ENCODE data around the gene ACAA2.

The ACAA2 gene

GRCh38 chr18:49764032-49764431 lies 49.3 kb downstream of the ACAA2 start:
- DNase-seq: no peak

DNA sequence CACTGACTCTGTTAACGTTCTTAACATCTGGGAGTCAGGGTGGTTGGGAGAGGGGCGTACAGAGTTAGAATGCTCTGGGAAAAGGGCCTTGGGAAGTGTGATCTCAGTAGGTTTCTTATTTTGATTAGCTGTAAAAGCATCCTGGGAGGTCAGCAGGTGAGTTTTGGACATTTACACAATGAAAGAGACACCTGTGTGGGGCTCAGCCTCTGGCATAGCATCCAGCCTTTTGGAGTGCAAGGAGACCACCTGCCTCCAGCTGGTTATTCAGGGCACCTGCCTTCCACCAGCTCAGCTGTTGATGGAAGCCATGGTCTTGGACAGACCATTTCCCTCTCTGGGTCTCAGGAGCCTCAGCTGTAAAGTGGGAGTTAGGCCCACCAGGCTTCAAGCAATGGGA lies 49.7 kb downstream of the ACAA2 start:
- no peak for DNase-seq

DNA sequence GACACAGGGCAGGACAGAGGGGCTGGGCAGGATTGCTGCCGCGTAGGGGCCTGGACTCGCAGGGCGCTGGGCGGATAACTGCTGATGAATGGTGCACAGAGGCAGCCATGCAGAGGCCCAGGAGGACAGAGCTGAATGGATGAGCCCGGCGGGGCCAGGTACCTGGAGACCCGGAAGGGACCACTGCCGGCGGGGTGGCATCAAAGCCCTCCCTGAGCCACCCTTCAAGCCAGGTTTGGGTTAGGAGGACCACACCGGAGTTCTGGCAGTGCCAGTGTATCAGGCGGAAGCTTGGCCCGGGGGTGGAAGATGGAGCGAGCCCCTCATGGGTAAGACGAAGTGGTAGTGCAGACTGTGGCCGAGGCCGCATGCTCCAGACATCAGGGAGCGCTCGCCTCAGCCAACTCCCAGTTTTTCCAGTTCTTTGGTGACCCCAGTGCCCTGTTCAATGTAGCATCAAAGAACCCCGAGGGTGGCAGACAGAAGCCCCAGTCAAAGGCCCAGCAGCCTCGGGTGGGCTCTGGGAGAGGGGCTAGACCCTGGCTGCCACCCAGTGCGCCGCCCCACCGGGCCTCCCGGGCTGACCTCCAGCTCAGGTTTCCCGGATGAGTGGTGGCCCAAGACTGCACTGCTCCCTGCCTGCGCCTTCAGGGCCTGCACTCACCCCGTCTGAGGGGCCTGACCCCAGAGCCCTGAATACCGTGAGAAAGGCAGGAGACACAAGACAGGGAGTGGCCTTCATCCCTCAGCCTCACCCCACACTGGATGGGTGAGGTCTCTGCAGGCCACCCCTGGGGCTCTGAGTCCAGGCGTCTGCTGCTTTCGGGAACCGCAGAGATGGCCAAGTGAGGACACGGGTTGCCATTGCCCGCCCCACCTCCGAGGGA lies 50.9 kb downstream of the ACAA2 start:
- DNase-seq: no peak

DNA sequence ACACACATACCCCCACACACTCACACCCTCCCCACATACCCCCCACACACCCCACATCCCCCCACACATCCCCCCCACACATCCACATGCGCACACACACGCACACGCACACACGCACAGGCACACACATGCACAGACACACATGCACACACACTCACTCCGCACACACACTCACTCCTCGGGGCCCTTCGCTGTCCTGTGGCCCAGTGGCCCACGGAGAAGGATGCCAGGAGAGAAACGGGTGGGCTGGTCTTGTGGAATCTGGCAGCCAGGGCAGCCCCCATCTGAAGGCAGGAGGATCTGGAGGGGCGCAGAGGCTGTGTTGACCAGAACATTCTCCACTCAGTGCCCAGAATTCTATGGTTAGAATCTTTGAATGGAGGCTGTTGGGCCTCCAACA lies 51.6 kb downstream of the ACAA2 start:
- no peak for DNase-seq

GRCh38 chr18:49758263-49758610 lies 55.1 kb downstream of the ACAA2 start:
- DNase-seq: no peak

DNA sequence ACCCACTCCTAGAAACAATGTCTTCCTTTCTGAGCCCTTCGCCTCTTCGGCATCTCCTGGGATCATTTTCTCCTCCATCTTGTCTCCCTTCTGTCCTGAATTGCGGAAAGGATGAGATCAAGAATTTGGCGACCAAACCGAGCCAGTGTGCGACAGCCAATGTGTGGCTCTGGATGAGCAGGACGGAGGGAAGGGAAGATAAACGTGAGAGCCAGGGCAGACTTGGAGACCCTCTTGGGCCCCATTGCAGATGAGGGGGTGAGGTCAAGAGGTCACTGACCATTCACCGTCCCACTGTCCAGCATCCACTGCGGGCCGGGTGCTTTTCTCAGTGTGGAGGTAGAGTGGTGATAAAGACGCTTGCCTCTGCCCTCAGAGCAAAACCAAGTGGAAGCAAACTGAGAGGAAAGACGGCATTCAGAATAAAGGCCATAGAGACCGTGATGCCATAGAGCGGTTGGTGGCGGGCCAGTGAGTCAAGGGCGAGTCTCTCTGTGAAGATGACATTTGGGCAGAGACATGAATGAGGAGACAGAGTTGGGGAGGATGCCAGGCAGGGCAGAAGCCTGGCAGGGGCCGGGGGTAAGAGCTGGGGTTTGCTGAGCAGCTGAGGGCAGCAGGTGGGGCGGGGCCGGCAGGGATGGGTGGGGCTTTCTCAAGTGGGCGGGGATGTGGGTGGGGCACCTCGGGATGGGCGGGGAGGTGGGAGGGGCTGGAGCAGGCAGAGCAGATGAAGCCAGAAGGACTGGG lies 55.6 kb downstream of the ACAA2 start:
- peak in 1 of 2 experiments; percentile 25 for DNase-seq

- no peak for DNase-seq
Measured at GRCh38 chr18:49756671-49757362, 56.5 kb downstream of the ACAA2 start.

DNA sequence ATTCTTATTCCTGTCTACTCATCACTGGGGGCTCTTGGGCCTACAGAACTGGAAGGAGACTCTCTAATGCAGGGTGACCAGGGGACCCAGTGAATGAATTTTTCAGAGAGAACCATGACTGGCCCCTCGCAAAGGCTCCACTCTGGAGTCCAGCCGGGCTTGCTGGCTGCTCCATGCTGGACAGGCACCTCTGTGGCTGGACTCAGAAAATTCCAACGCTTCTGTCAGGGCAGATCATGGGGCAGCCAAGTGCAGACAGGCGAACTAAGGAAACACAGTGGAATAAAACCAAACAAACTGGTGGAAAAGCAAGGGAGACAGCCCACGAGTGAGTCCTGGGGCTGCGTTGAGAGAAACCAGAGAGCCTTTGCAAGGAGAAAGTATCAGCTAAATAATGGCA lies 57.2 kb downstream of the ACAA2 start:
- no peak for DNase-seq

DNA sequence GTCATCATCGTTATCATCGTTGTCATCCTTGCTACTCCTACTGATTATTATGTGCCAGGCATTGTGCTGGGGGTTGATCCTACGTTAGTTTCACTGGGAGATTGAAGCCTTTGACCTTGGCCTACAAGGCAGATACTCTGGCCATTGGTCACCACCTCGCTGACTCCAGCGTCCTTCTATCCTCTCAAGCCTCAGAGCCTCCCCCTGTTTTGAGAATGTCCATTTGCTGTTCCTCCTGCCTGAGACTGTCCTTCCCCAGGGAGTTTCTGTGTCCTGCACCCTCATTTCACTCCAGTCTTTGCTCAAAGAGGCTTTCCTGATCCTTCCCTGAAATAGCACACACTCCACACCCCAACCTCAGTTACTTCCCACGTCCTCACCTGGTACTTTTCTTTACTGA lies 57.8 kb downstream of the ACAA2 start:
- DNase-seq: no peak

GRCh38 chr18:49754866-49755265 lies 58.5 kb downstream of the ACAA2 start:
- DNase-seq: no peak

DNA sequence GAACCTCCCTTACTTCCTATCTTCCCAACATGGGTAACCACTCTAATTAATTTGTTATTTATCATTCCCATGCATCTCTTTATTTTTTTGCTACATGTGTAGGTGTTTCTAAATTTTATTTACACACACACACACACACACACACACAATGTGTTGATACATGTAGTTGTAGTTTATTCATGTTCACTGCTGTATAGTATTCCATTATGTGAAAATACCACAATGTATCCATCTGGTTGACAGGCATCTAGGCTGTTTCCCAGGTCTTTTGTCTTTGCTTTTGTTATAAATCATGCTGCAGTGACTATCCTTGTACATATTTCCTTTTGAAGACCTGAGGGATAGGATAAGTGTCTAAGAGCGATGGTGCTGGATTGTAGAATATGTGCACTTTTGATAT lies 59.7 kb downstream of the ACAA2 start:
- DNase-seq: no peak

DNA sequence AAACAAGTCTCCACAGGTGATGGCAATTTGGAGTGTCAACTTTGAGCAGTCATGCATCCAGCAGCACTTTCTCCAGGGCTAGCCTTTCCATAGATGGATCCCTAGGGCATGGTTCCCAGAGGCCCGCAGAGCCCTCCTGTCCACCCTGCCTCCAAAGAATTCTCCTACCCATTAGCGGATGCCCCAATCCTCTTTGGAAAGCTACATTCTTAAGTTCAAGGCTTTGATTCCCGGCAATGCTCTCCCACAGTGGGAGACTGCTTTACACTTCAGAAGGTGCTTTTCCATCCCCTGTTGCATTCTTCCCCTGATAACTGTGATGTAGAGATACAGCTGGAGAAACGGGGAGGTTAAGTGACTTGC lies 61.3 kb downstream of the ACAA2 start:
- no peak for DNase-seq

- no peak for DNase-seq
Measured at GRCh38 chr18:49751427-49752094, 61.8 kb downstream of the ACAA2 start.

- DNase-seq: no peak
Measured at GRCh38 chr18:49749563-49749962, 63.8 kb downstream of the ACAA2 start.

DNA sequence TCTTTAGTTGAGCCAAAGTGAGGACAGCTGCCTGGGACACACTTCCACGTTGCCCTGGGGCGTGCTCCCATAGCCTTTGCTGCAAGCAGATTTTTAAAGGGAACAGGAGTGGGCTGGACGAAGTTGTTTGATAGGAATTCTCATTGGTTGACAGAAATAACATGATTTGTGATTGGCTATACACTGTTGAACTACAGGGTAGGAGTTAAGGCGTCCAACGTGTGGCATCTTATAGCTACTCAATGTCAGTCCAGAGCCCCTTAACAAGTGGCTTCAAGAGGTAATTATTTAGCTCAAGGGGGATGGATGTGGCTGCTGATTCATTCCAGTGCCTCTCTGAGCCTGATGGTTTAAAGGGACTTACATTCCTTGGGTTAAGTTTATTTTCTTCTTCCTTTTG lies 65.5 kb downstream of the ACAA2 start:
- no peak for DNase-seq

DNA sequence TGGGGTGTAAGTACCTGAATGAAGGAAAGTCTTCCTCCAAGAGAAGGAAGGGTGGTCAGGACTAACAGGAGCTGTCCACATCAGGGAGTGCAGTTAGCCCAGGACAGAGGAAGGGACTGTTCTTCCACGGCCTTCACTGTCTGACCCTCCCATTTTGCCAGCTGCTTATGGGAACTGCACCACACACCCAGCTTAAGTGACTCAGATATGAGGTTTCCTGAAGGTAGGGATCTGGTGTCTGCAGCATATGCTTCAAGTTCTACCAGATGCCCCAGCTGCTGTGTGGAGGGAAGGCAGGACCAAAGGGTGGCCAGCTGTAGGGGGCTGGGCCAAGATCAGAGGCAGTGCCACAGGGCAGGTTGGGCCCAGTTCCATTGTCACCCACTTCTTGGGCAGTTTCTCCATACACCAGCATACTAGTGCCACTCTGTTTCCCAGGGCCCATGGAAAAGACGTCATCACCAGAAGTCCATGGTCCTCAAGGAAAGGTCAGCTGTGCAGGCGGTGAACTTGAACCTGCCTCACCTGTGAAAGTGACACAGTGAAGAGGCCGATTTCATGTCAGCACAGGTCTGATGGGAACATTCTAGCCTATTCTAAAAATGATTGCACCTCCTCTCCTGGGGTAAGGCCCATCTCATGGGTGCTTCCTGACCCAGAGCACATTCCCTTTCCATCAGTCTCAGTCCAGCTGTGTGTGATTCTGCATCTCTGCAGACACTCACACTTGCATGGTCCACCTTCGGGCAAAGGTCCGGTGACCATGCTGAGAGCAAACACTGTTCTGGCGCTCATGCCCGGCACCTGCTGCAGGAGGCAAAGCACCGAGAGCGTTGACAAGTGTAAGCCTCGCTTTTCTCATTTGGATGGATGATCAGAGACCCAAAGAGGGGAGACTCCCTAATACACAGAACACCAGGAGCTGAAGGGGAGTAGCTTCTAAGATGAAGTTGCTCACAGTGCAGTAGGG lies 68.0 kb downstream of the ACAA2 start:
- DNase-seq: no peak

DNA sequence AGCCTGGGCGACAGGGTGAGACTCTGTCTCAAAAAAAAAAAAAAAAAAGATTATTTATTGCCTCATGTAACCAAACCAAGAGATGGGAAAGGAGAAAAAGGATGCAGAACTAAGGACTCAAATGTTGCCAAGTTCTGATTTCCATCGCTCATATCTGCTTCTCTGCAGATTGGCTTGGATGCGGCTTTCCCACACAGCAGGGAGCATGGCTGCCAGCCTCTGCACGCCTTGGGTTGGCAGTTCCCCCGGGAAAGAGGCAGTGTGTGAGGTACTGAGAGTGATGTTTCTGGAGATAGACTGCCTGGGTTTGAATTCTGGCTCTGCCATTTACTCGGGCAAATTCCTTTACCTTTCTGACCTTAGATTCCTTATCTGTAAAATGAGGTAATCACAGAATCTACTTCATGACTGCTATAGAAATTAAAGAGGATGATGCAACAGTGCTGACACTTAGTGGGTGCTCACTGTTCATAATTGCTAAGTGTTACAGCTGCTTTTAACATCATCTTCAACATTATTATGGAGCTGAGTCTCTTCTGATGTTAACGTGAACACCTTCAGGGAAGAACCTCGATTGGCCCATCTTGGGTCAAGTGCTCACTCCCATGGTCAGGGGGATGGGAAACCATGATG lies 68.8 kb downstream of the ACAA2 start:
- peak in 1 of 2 experiments; percentile 25 for DNase-seq

- no peak for DNase-seq
Measured at GRCh38 chr18:49743117-49743567, 70.2 kb downstream of the ACAA2 start.

DNA sequence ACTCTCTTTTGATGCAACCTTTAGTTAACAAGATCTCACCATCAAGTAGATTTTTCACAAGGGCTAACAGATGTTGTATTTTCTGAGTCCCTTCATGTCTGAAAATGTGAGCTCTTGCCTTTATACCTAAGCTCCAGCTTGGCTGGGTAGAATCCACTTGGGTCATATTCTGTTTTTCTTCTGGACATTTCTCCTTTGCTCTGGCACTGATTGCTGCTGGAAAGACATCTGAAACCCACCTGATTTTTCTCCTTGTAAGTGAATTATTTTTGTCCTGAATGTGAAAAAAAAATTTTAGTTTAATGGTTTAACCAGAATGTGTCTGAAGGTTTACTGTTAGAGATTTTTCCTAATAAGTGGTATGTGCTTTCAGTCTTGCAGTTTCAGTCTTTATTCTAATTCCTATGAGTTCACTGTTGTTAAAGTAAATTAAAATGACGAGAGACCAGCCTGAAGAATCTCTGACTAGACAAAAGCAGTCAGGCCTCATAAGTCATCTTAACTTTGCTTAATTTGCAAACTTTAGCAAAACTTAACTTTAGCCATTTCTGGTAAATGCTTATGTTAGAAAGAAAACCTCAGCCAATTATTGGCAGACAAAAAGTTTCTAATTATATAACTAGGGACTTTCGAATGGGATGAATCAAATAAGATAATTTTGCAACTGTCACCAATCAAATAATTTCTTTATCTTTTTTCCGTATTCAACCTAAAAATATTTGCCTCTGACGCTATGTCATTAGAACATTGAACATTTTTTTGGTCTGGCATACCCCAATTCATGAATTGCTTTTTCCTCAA lies 70.8 kb downstream of the ACAA2 start:
- DNase-seq: no peak

GRCh38 chr18:49739275-49739674 lies 74.1 kb downstream of the ACAA2 start:
- no peak for DNase-seq

GRCh38 chr18:49738721-49739120 lies 74.6 kb downstream of the ACAA2 start:
- no peak for DNase-seq

Data from NCI-H446 (cell line).